Peyer's patch (tissue), 4 donors: ENCODE results near the gene OTUD3.

Source experiments
- POLR2A ChIP-seq, 2 donors: fragments of 450-650 bp; IDR thresholded peaks; one replicate each; pipeline ENCODE4 v1.5.1; 2017; ENCODE audit warnings: antibody characterized with exemption in 2 of 2, mild to moderate bottlenecking in 2 of 2, moderate library complexity in 2 of 2
- TF ChIP-seq, protein P1 (sequence below), 6 experiments: fragments of 450-650 bp in 4 of 6; fragments of 200-600 bp in 2 of 6; sonication (generic) in 1 of 6; IDR thresholded peaks; one replicate each; pipeline ENCODE4 v1.5.1; 2017 to 2019; ENCODE audit warnings: antibody characterized with exemption in 6 of 6, mild to moderate bottlenecking in 3 of 6, moderate library complexity in 1 of 6

DNA sequence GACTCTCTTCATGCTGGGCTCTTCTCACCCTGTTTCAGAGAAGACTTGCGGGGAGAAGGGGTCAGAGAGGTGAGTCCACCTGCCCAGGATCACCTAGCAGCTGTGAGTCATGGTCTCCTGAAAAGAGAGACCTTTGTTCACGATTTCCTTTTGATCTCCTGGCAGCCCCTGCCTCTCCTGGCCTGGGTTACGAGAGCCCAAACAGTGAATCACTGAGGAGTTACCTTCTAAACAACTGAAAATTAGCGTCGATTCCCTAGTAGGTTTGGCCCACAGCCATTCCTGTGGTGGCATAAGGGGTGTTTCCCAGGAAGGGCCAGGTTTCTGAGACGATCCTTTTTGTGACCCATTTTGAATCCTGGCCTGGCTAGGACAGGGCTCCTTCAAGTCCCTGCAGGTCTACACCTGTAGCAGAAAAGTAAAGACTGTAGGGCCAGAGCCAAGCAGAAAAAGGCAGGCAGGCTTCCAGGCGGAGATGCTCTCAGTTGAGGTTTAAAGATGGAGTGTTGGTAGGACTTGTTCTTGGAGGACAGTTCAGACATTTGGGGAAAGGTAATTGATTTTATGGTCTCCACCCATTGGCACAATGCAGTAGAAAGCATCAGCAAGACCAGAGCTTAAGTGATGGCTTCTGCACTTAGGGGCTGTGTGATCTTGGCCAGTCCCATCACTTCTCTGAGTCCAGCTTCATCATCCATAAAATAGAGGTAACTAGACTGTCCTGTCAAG, 43.3 kb downstream of the OTUD3 start:
- TF ChIP-seq, protein P1, sequence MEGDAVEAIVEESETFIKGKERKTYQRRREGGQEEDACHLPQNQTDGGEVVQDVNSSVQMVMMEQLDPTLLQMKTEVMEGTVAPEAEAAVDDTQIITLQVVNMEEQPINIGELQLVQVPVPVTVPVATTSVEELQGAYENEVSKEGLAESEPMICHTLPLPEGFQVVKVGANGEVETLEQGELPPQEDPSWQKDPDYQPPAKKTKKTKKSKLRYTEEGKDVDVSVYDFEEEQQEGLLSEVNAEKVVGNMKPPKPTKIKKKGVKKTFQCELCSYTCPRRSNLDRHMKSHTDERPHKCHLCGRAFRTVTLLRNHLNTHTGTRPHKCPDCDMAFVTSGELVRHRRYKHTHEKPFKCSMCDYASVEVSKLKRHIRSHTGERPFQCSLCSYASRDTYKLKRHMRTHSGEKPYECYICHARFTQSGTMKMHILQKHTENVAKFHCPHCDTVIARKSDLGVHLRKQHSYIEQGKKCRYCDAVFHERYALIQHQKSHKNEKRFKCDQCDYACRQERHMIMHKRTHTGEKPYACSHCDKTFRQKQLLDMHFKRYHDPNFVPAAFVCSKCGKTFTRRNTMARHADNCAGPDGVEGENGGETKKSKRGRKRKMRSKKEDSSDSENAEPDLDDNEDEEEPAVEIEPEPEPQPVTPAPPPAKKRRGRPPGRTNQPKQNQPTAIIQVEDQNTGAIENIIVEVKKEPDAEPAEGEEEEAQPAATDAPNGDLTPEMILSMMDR (IDR thresholded peaks at IDR 0.05): no peak
- TF ChIP-seq POLR2A (IDR thresholded peaks at IDR 0.05): no peak
